ENCODE measurements around the gene RRAGD.
"Not testable (repeated sequence)": the region's sequence is repeated elsewhere in the genome, so short reads cannot be mapped to it uniquely, and the experiment has no call there.

RRAGD gene

GRCh38 chr6:89398762-89399525, 13.1 kb downstream of the RRAGD start:
- H3K4me1 ChIP-seq (ENCODE audit: insufficient read depth, low read length, poor library complexity, severe bottlenecking): peaks cover 8% of the 10 kb centered on the region
- H4K20me1 ChIP-seq (ENCODE audit: insufficient read depth, low read length, poor library complexity, severe bottlenecking): peaks cover 11% of the 10 kb centered on the region
- H3K9me2 ChIP-seq (replicated peaks; ENCODE audit: low read depth, low read length): no peaks in the 10 kb centered on the region
- no peak for TF ChIP-seq EZH2phosphoT487 (IDR thresholded peaks at IDR 0.05; ENCODE audit: borderline replicate concordance)
- TF ChIP-seq, protein P1, sequence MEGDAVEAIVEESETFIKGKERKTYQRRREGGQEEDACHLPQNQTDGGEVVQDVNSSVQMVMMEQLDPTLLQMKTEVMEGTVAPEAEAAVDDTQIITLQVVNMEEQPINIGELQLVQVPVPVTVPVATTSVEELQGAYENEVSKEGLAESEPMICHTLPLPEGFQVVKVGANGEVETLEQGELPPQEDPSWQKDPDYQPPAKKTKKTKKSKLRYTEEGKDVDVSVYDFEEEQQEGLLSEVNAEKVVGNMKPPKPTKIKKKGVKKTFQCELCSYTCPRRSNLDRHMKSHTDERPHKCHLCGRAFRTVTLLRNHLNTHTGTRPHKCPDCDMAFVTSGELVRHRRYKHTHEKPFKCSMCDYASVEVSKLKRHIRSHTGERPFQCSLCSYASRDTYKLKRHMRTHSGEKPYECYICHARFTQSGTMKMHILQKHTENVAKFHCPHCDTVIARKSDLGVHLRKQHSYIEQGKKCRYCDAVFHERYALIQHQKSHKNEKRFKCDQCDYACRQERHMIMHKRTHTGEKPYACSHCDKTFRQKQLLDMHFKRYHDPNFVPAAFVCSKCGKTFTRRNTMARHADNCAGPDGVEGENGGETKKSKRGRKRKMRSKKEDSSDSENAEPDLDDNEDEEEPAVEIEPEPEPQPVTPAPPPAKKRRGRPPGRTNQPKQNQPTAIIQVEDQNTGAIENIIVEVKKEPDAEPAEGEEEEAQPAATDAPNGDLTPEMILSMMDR (conservative IDR thresholded peaks at IDR 0.05; ENCODE audit: low read length): 0 out of 2 replicates have a peak, but pooled peaks have one; percentile 9
- H3K4me2 ChIP-seq (ENCODE audit: low read depth, low read length, poor library complexity, severe bottlenecking): no peak overlapping the region
- no peaks in the 10 kb centered on the region for H3F3A ChIP-seq (ENCODE audit: low read depth)
- peaks cover 80% of the 10 kb centered on the region for H3K79me2 ChIP-seq (ENCODE audit: insufficient read depth, low read length)
- no peak overlapping the region for H3K4me3 ChIP-seq (ENCODE audit: low read length, poor library complexity, severe bottlenecking)
- H3K27me3 ChIP-seq (ENCODE audit: insufficient read depth, low read length, poor library complexity, severe bottlenecking): no peaks in the 10 kb centered on the region
- H3K9me3 ChIP-seq (ENCODE audit: insufficient read depth, low read depth, low read length): no peaks in the 10 kb centered on the region
- H3K36me3 ChIP-seq (ENCODE audit: insufficient read depth, low read length): no peaks in the 10 kb centered on the region
- no peak overlapping the region for H2AFZ ChIP-seq (ENCODE audit: low read length)
- H3K9ac ChIP-seq (ENCODE audit: low read depth, low read length, poor library complexity, severe bottlenecking): no peak overlapping the region

DNA sequence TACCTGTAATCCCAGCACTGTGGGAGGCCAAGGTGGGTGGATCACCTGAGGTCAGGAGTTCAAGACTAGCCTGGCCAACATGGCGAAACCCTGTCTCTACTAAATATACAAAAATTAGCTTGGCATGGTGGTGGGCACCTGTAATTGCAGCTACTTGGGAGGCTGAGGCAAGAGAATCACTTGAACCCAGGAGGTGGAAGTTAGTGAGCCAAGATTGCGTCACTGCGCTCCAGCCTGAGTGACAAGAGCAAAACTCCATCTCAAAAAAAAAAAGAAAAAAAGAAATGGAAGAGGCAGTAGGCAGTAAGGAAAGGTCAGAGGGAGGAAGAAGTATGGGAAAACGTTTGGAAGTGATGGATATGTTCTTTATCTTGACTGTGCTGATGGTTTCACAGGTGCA, 14.2 kb downstream of the RRAGD start:
- H3K9ac ChIP-seq (ENCODE audit: low read depth, low read length, poor library complexity, severe bottlenecking): not testable (repeated sequence)

GRCh38 chr6:89393659-89394058, 18.4 kb downstream of the RRAGD start:
- H2AFZ ChIP-seq (ENCODE audit: low read length): no peak overlapping the region
- no peaks in the 10 kb centered on the region for H3K36me3 ChIP-seq (ENCODE audit: insufficient read depth, low read length)
- no peaks in the 10 kb centered on the region for H3K27me3 ChIP-seq (ENCODE audit: insufficient read depth, low read length, poor library complexity, severe bottlenecking)
- no peak overlapping the region for H3K9ac ChIP-seq (ENCODE audit: low read depth, low read length, poor library complexity, severe bottlenecking)
- H4K20me1 ChIP-seq (ENCODE audit: insufficient read depth, low read length, poor library complexity, severe bottlenecking): peaks cover 3% of the 10 kb centered on the region
- no peaks in the 10 kb centered on the region for H3K4me1 ChIP-seq (ENCODE audit: insufficient read depth, low read length, poor library complexity, severe bottlenecking)
- H3K79me2 ChIP-seq (ENCODE audit: insufficient read depth, low read length): peaks cover 76% of the 10 kb centered on the region
- H3K9me2 ChIP-seq (replicated peaks; ENCODE audit: low read depth, low read length): no peaks in the 10 kb centered on the region
- TF ChIP-seq, protein P1 (conservative IDR thresholded peaks at IDR 0.05; ENCODE audit: low read length): no peak
- no peak for TF ChIP-seq EZH2phosphoT487 (IDR thresholded peaks at IDR 0.05; ENCODE audit: borderline replicate concordance)
- H3K4me3 ChIP-seq (ENCODE audit: low read length, poor library complexity, severe bottlenecking): no peak overlapping the region
- no peaks in the 10 kb centered on the region for H3K9me3 ChIP-seq (ENCODE audit: insufficient read depth, low read depth, low read length)
- H3F3A ChIP-seq (ENCODE audit: low read depth): no peaks in the 10 kb centered on the region
- no peak overlapping the region for H3K4me2 ChIP-seq (ENCODE audit: low read depth, low read length, poor library complexity, severe bottlenecking)

More for the DNA sequence above, 14.2 kb downstream of the RRAGD start:
- not testable (repeated sequence) for H2AFZ ChIP-seq (ENCODE audit: low read length); H3K9me3 ChIP-seq (ENCODE audit: insufficient read depth, low read depth, low read length); H3F3A ChIP-seq (ENCODE audit: low read depth); H3K27me3 ChIP-seq (ENCODE audit: insufficient read depth, low read length, poor library complexity, severe bottlenecking); H3K36me3 ChIP-seq (ENCODE audit: insufficient read depth, low read length); H3K9me2 ChIP-seq (replicated peaks; ENCODE audit: low read depth, low read length); H3K4me2 ChIP-seq (ENCODE audit: low read depth, low read length, poor library complexity, severe bottlenecking); H3K4me1 ChIP-seq (ENCODE audit: insufficient read depth, low read length, poor library complexity, severe bottlenecking); H3K4me3 ChIP-seq (ENCODE audit: low read length, poor library complexity, severe bottlenecking)
- Histone ChIP-seq H4K20me1 (ENCODE audit: insufficient read depth, low read length, poor library complexity, severe bottlenecking) (peaks cover 10% of the 10 kb centered on the region), H3K79me2 (ENCODE audit: insufficient read depth, low read length) (peaks cover 77% of the 10 kb centered on the region)

- Histone ChIP-seq H3K9ac (ENCODE audit: low read depth, low read length, poor library complexity, severe bottlenecking) (no peak overlapping the region), H3F3A (ENCODE audit: low read depth) (no peaks in the 10 kb centered on the region), H3K9me2 (replicated peaks; ENCODE audit: low read depth, low read length) (no peaks in the 10 kb centered on the region), H4K20me1 (ENCODE audit: insufficient read depth, low read length, poor library complexity, severe bottlenecking) (peaks cover 3% of the 10 kb centered on the region), H3K4me1 (ENCODE audit: insufficient read depth, low read length, poor library complexity, severe bottlenecking) (no peaks in the 10 kb centered on the region), H3K4me2 (ENCODE audit: low read depth, low read length, poor library complexity, severe bottlenecking) (no peak overlapping the region), H3K9me3 (ENCODE audit: insufficient read depth, low read depth, low read length) (no peaks in the 10 kb centered on the region), H3K27me3 (ENCODE audit: insufficient read depth, low read length, poor library complexity, severe bottlenecking) (no peaks in the 10 kb centered on the region), H3K4me3 (ENCODE audit: low read length, poor library complexity, severe bottlenecking) (no peak overlapping the region), H3K79me2 (ENCODE audit: insufficient read depth, low read length) (peaks cover 70% of the 10 kb centered on the region), H2AFZ (ENCODE audit: low read length) (no peak overlapping the region), H3K36me3 (ENCODE audit: insufficient read depth, low read length) (no peaks in the 10 kb centered on the region)
- no peak for TF ChIP-seq EZH2phosphoT487 (IDR thresholded peaks at IDR 0.05; ENCODE audit: borderline replicate concordance)
- TF ChIP-seq, protein P1 (conservative IDR thresholded peaks at IDR 0.05; ENCODE audit: low read length): no peak
Measured at GRCh38 chr6:89392823-89393222, 19.2 kb downstream of the RRAGD start.
